Smooth muscle cell (in vitro differentiated cells): Measurements from ENCODE around the gene SEPTIN14. TPM values are rescaled to one million over a fixed set of nuclear protein-coding genes. Genes with fewer than 3 reads are reported as not detected.
"Not testable (repeated sequence)": the region's sequence is repeated elsewhere in the genome, so short reads cannot be mapped to it uniquely, and the experiment has no call there.

Experiments used
- DNase-seq: peaks from one replicate; lab custom pipeline; 2025; ENCODE audit not compliant: unreplicated experiment; lab: John Stamatoyannopoulos, UW
- H2AFZ ChIP-seq: fragments of 200-600 bp; sonication (generic); 2 replicates; pipeline ENCODE4 v1.6.0; 2016; ENCODE audit warnings: antibody characterized with exemption, low read depth, mild to moderate bottlenecking
- H3F3A ChIP-seq: fragments of 200-600 bp; sonication (generic); 2 replicates; pipeline ENCODE4 v1.6.0; 2017; ENCODE audit warnings: antibody characterized with exemption, low read depth
- H3K27ac ChIP-seq: fragments of 200-600 bp; sonication (generic); 2 replicates; pipeline ENCODE4 v1.5.1; 2016; ENCODE audit warnings: low read depth, mild to moderate bottlenecking
- H3K27me3 ChIP-seq: fragments of 200-600 bp; sonication (generic); 2 replicates; pipeline ENCODE4 v1.6.1; 2016; ENCODE audit warnings: low read depth, mild to moderate bottlenecking
- H3K36me3 ChIP-seq: fragments of 200-600 bp; sonication (generic); 2 replicates; pipeline ENCODE4 v1.5.1; 2016; ENCODE audit warnings: low read depth
- H3K4me1 ChIP-seq: fragments of 200-600 bp; sonication (generic); 2 replicates; pipeline ENCODE4 v1.5.1; 2016; ENCODE audit warnings: low read depth
- H3K4me2 ChIP-seq: fragments of 200-600 bp; sonication (generic); 2 replicates; pipeline ENCODE4 v1.6.0; 2016; ENCODE audit warnings: mild to moderate bottlenecking
- H3K4me3 ChIP-seq: fragments of 200-600 bp; sonication (generic); 2 replicates; pipeline ENCODE4 v1.5.1; 2016; ENCODE audit warnings: mild to moderate bottlenecking
- H3K79me2 ChIP-seq: fragments of 200-600 bp; sonication (generic); 2 replicates; pipeline ENCODE4 v1.6.0; 2016; ENCODE audit warnings: low read depth, mild to moderate bottlenecking
- H3K9ac ChIP-seq: fragments of 200-600 bp; sonication (generic); 2 replicates; pipeline ENCODE4 v1.6.0; 2016; ENCODE audit warnings: low read depth
- H3K9me3 ChIP-seq: fragments of 200-600 bp; sonication (generic); replicated peaks from 2 replicates; pipeline ENCODE4 v1.5.1; 2016; ENCODE audit warnings: low read depth
- H4K20me1 ChIP-seq: fragments of 200-600 bp; sonication (generic); 2 replicates; pipeline ENCODE4 v1.6.0; 2016; ENCODE audit warnings: low read depth
- CTCF ChIP-seq: fragments of 200-600 bp; sonication (generic); IDR thresholded peaks from 2 replicates; pipeline ENCODE4 v1.5.1; 2017; ENCODE audit warnings: borderline replicate concordance, mild to moderate bottlenecking, antibody characterized with exemption; ENCODE audit not compliant: insufficient read depth, poor library complexity, severe bottlenecking
- WGBS: methylation state at CpG from one replicate; pipeline ENCODE4 v1.1.7; 2016; ENCODE audit warnings: low lambda C conversion rate; 5-methylcytosine and 5-hydroxymethylcytosine counted together
- polyA plus RNA-seq: library from polyadenylated mRNA; unstranded; fragments of >200 nt; fragmentation: Nextera tagmentation; extraction: Ambion mirVana; gene quantifications from 2 replicates; pipeline ENCODE4 v1.2.1, GENCODE V29; 2016
- total RNA-seq: library from RNA; depleted of rRNA; stranded (reverse); fragments of >200 nt; gene quantifications from 2 replicates; pipeline ENCODE4 v1.2.3, GENCODE V29; 2014

SEPTIN14 gene
- total and polyA plus RNA-seq, 2 experiments from 2014 or later = not detected

DNA sequence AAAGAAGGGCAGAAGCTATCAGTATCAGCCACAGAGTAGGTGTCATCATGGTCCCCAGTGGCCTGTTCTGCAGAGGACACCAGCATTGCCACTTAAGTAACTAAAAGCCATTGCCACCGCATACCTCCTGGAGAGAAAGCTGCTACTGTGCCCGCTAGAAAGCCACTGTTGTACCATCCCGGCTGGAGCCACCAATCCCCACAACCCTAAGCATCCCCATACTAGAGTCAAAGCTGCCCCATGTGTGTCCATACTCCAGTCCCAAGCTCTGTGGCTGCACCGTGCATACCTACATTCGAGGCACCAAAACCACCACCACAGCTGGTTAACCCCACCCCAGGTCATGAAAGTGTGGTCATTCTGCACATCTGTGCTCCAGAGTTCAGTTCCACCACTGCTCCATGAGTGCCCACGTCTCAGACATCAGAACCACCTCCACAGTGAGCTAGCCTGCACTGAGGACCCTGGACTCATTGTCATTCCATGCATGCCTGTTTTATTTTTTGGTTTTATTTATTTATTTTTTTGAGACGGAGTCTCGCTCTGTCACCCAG is 9.5 kb upstream of the SEPTIN14 start:
- no peak overlapping the region for H2AFZ ChIP-seq
- no peak overlapping the region for H3K4me3 ChIP-seq
- peaks cover 2% of the 10 kb centered on the region for H3K9me3 ChIP-seq
- WGBS = 89% methylated on average over 8 of the region's 8 CpGs
- H3K9ac ChIP-seq = no peak overlapping the region
- no peak for DNase-seq
- H3F3A ChIP-seq = no peaks in the 10 kb centered on the region
- H3K4me2 ChIP-seq = no peak overlapping the region
- H3K27ac ChIP-seq = no peak overlapping the region
- H4K20me1 ChIP-seq = no peaks in the 10 kb centered on the region
- H3K36me3 ChIP-seq = no peaks in the 10 kb centered on the region
- TF ChIP-seq CTCF = no peak
- H3K79me2 ChIP-seq = no peaks in the 10 kb centered on the region
- H3K27me3 ChIP-seq = no peaks in the 10 kb centered on the region
- no peaks in the 10 kb centered on the region for H3K4me1 ChIP-seq

DNA sequence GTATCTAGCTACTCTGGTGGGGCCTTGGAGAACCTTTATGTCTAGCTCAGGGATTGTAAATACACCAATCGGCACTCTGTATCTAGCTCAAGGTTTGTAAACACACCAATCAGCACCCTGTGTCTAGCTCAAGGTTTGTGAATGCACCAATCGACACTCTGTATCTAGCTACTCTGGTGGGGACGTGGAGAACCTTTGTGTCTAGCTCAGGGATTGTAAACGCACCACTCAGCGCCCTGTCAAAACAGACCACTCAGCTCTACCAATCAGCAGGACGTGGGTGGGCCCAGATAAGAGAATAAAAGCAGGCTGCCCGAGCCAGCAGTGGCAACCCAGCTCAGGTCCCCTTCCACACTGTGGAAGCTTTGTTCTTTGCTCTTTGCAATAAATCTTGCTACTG is 6.4 kb upstream of the SEPTIN14 start:
- H3K36me3 ChIP-seq, H3K27me3 ChIP-seq, DNase-seq, H3K4me2 ChIP-seq, H3K27ac ChIP-seq, H3K4me3 ChIP-seq, H3K9ac ChIP-seq, H3F3A ChIP-seq, H3K9me3 ChIP-seq, H2AFZ ChIP-seq, H3K4me1 ChIP-seq, H3K79me2 ChIP-seq, H4K20me1 ChIP-seq: not testable (repeated sequence)
- 83% methylated on average over 6 of the region's 7 CpGs for WGBS

- H3K9me3 ChIP-seq = not testable (repeated sequence)
These were observed 17.4 kb downstream of the SEPTIN14 start for GRCh38 chr7:55845164-55845563.

GRCh38 chr7:55838595-55838994 is 24.0 kb downstream of the SEPTIN14 start:
- Histone ChIP-seq H3K9me3 (peaks cover 10% of the 10 kb centered on the region), H2AFZ (no peak overlapping the region), H3K27me3 (no peaks in the 10 kb centered on the region), H3K4me1 (no peaks in the 10 kb centered on the region), H3K4me3 (no peak overlapping the region), H3K79me2 (no peaks in the 10 kb centered on the region), H3K4me2 (no peak overlapping the region), H4K20me1 (no peaks in the 10 kb centered on the region), H3K9ac (no peak overlapping the region), H3K36me3 (no peaks in the 10 kb centered on the region), H3K27ac (no peak overlapping the region), H3F3A (no peaks in the 10 kb centered on the region)
- no peak for DNase-seq
- WGBS = 84% methylated on average over 4 of the region's 4 CpGs
- TF ChIP-seq CTCF = no peak

More at GRCh38 chr7:55845164-55845563, 17.4 kb downstream of the SEPTIN14 start:
- H3K27ac ChIP-seq, H3K79me2 ChIP-seq, H4K20me1 ChIP-seq, DNase-seq, H3K36me3 ChIP-seq, H2AFZ ChIP-seq, H3K4me3 ChIP-seq, H3K27me3 ChIP-seq, H3F3A ChIP-seq, H3K4me1 ChIP-seq, H3K4me2 ChIP-seq, H3K9ac ChIP-seq: not testable (repeated sequence)
- 24% methylated on average over 1 of the region's 1 CpG for WGBS

DNA sequence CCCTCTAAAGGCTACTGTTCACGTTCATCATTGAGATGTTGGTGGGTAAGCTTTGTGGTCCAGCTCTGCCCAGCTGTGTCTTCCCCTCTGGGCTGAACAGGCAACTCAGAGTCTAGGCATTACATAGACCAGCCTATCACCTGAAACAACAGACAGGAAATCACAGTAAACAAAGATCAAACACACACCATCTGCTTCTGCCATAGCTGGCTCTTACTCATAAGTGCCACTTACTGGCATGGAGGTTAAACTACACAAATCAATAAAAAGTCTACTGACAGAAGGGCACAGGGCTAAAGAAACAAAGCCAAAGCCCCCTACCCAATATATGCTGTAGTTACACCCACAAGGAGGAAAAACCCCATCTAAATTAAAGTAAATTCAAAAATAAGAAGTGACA is 35.0 kb downstream of the SEPTIN14 start:
- Histone ChIP-seq H3K27ac (no peak overlapping the region), H3K9me3 (peaks cover 14% of the 10 kb centered on the region), H3F3A (no peaks in the 10 kb centered on the region), H3K9ac (no peak overlapping the region), H3K27me3 (no peaks in the 10 kb centered on the region), H2AFZ (no peak overlapping the region), H3K4me3 (no peak overlapping the region), H3K4me1 (no peaks in the 10 kb centered on the region), H3K36me3 (no peaks in the 10 kb centered on the region), H3K4me2 (no peak overlapping the region), H4K20me1 (no peaks in the 10 kb centered on the region), H3K79me2 (no peaks in the 10 kb centered on the region)
- WGBS = 74% methylated on average over 1 of the region's 1 CpG
- TF ChIP-seq CTCF = no peak
- DNase-seq = no peak
